Measurements from ENCODE around the gene SPTBN4. TPM values are rescaled to one million over a fixed set of nuclear protein-coding genes. Genes with fewer than 3 reads are reported as not detected.

Gene SPTBN4
- total RNA-seq, 2 donors from 2014 or later: 1.8 to 6.3 TPM

GRCh38 chr19:40607311-40608239 lies 140.8 kb downstream of the SPTBN4 start:
- Histone ChIP-seq H3K27ac (no peak overlapping the region), H3K9me3 (no peaks in the 10 kb centered on the region), H3K27me3 (no peaks in the 10 kb centered on the region), H3K36me3 (replicated peaks in 1 of 2; ENCODE audit: insufficient read depth in 1 of 2, low read depth in 2 of 2) (no peaks in the 10 kb centered on the region), H3K4me1 (peaks cover 59% of the 10 kb centered on the region), H3K4me3 (no peak overlapping the region)
- TF ChIP-seq POLR2A (IDR thresholded peaks at IDR 0.05) (no peak), CTCF (IDR thresholded peaks at IDR 0.05) (no peak)
- intact Hi-C loops (cut with DNase I): no loop called here
- no peak for DNase-seq
- 68 to 78% methylated on average over 29 to 31 of the region's 31 CpGs for WGBS, 2 donors
- ATAC-seq: no peak

GRCh38 chr19:40608240-40608621 lies 141.4 kb downstream of the SPTBN4 start:
- ATAC-seq (no peak), DNase-seq (no peak)
- 84 to 90% methylated on average over 8 to 13 of the region's 14 CpGs for WGBS, 2 donors
- peaks cover 53% of the 10 kb centered on the region for H3K4me1 ChIP-seq
- H3K27ac ChIP-seq: no peak overlapping the region
- TF ChIP-seq POLR2A (IDR thresholded peaks at IDR 0.05): no peak
- TF ChIP-seq CTCF (IDR thresholded peaks at IDR 0.05): no peak
- intact Hi-C loops (cut with DNase I): no loop called here
- H3K36me3 ChIP-seq (replicated peaks in 1 of 2; ENCODE audit: insufficient read depth in 1 of 2, low read depth in 2 of 2): no peaks in the 10 kb centered on the region
- no peaks in the 10 kb centered on the region for H3K9me3 ChIP-seq
- H3K27me3 ChIP-seq: no peaks in the 10 kb centered on the region
- H3K4me3 ChIP-seq: no peak overlapping the region

- Histone ChIP-seq H3K27me3 (no peaks in the 10 kb centered on the region), H3K27ac (peak overlapping the region in 1 of 4 donors; percentile 77), H3K36me3 (replicated peaks in 1 of 2; ENCODE audit: insufficient read depth in 1 of 2, low read depth in 2 of 2) (no peaks in the 10 kb centered on the region), H3K9me3 (no peaks in the 10 kb centered on the region), H3K4me1 (peaks cover 46% of the 10 kb centered on the region), H3K4me3 (no peak overlapping the region)
- 58 to 67% methylated on average over 4 of the region's 4 CpGs for WGBS, 2 donors
- DNase-seq (no peak), ATAC-seq (no peak)
- intact Hi-C loops (cut with DNase I): no loop called here
- TF ChIP-seq CTCF (IDR thresholded peaks at IDR 0.05): no peak
- TF ChIP-seq POLR2A (IDR thresholded peaks at IDR 0.05): no peak
Measured at GRCh38 chr19:40608957-40609356, 142.2 kb downstream of the SPTBN4 start.

DNA sequence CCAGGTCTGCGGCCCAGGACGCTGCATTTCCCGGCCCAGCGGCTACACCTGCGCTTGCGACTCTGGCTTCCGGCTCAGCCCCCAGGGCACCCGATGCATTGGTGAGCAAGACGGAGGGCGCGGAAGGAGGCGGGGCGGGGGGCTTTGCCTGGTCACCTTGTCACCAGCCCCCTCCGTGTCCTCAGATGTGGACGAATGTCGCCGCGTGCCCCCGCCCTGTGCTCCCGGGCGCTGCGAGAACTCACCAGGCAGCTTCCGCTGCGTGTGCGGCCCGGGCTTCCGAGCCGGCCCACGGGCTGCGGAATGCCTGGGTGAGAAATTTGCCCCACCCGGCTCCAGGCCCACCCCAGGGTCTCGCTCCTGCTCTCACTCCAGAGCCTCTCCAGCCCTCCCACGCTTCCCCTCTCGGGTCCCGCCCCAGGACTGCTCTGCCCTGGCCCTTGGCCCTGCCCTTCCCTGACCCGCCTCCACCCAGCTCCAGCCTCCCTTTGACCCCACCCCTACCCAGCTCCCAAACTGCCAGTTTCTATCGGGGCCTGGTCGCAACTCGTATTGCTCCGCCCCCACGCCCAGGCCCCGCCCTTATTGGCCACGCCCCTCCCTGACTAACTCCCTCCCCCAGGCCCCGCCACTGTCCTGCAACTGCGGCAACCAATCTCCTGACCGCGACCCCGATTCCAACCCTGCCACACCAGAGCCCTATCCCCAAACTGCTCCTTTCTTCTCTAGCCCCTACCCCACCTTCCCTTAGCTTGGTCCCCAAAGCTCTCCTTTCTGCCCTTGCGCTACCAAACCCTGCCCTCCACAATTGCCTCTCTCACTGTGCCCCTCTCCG lies 143.0 kb downstream of the SPTBN4 start:
- Histone ChIP-seq H3K4me3 (peak overlapping the region in 1 of 2 donors; percentile 23), H3K36me3 (replicated peaks in 1 of 2; ENCODE audit: insufficient read depth in 1 of 2, low read depth in 2 of 2) (no peaks in the 10 kb centered on the region), H3K4me1 (peaks cover 37% of the 10 kb centered on the region), H3K27me3 (no peaks in the 10 kb centered on the region), H3K9me3 (no peaks in the 10 kb centered on the region), H3K27ac (peak overlapping the region; percentile 51 to 80 (median 72))
- DNase-seq (peak; percentile 94 to 97 (median 96)), ATAC-seq (peak; percentile 82)
- intact Hi-C loops (cut with DNase I): no loop called here
- WGBS, 2 donors: 3 to 7% methylated on average over 44 to 45 of the region's 50 CpGs
- TF ChIP-seq CTCF (IDR thresholded peaks at IDR 0.05) (no peak), POLR2A (IDR thresholded peaks at IDR 0.05) (peak; percentile 20 to 72 (median 68))

Measured in body of pancreas (tissue), 4 donors.